ENCODE data around the gene IRAK2.

DNA sequence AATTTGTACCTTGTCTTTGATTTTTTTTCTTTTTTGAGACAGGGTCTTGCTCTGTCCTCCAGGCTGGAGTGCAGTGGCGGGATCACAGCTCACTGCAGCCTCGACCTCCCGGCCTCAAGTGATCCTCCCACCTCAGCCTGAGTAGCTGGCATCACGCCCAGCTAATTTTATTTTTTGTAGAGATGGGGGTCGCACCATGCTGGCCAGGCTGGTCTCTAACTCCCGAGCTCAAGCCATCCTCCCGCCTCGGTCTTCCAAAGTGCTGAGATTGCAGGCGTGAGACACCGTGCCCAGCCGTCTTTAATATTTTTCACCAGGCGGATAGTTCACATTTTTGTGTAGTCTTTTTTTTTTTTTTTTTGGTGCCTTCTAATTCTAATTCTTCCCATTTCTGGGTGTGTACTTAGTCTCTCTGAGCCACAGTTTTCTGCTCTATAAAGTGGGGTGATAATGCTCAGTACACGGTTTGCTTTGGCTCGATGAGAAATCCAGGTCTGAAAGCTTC, 83.0 kb downstream of the IRAK2 start:
- TF ChIP-seq CTCF (conservative IDR thresholded peaks at IDR 0.05; ENCODE audit: low read length) = no peak
- no peak for TF ChIP-seq EZH2phosphoT487 (IDR thresholded peaks at IDR 0.05; ENCODE audit: borderline replicate concordance)
